CD14-positive monocyte (primary cell): ENCODE data around the gene SV2B. TPM values are rescaled to one million over a fixed set of nuclear protein-coding genes. Genes with fewer than 3 reads are reported as not detected.

ENCODE experiments used
- DNase-seq, 3 donors: peaks; one replicate each; pipeline ENCODE4 v3.0.0-alpha.2; 2011 to 2022
- H2AFZ ChIP-seq: 2 replicates; pipeline ENCODE4 v1.6.0; 2012; ENCODE audit warnings: mild to moderate bottlenecking, low read depth, low read length, inconsistent platforms; ENCODE audit not compliant: insufficient read depth, poor library complexity, severe bottlenecking
- H3K27ac ChIP-seq, 2 donors: 1 replicate in 1 of 2; 2 replicates in 1 of 2; pipeline ENCODE4 v1.5.1; 2012 to 2013; ENCODE audit warnings: low read length in 2 of 2, control low read depth in 1 of 2, inconsistent platforms in 1 of 2, low read depth in 1 of 2, mild to moderate bottlenecking in 1 of 2
- H3K27me3 ChIP-seq, 2 donors: one replicate each; pipeline versions ENCODE4 v1.6.0 to v1.6.1; 2011 to 2013; ENCODE audit warnings: low read length in 2 of 2; ENCODE audit not compliant: control insufficient read depth in 2 of 2, insufficient read depth in 2 of 2
- H3K36me3 ChIP-seq, 2 donors: replicated peaks in 1 of 2; 1 replicate in 1 of 2; 2 replicates in 1 of 2; pipeline versions ENCODE4 v1.5.1 to v1.6.1; 2012 to 2013; ENCODE audit warnings: low read length in 2 of 2, control low read depth in 1 of 2, inconsistent platforms in 1 of 2, mild to moderate bottlenecking in 1 of 2; ENCODE audit not compliant: insufficient read depth in 2 of 2, control insufficient read depth in 1 of 2
- H3K4me1 ChIP-seq, 2 donors: 1 replicate in 1 of 2; 2 replicates in 1 of 2; pipeline versions ENCODE4 v1.5.1 to v1.6.1; 2012 to 2013; ENCODE audit warnings: low read length in 2 of 2, control low read depth in 1 of 2, inconsistent platforms in 1 of 2, mild to moderate bottlenecking in 1 of 2, moderate library complexity in 1 of 2; ENCODE audit not compliant: insufficient read depth in 2 of 2, control insufficient read depth in 1 of 2
- H3K4me2 ChIP-seq: replicated peaks from 2 replicates; pipeline ENCODE3; 2012; ENCODE audit warnings: low read length, moderate library complexity, mild to moderate bottlenecking; ENCODE audit not compliant: poor library complexity, severe bottlenecking; ENCODE audit errors: extremely low read depth
- H3K4me3 ChIP-seq, 3 experiments: fragments of 200-600 bp in 1 of 3; sonication (generic) in 1 of 3; replicated peaks in 1 of 3; 1 replicate in 2 of 3; 2 replicates in 1 of 3; pipeline ENCODE4 v1.5.1; 2011 to 2013; ENCODE audit warnings: low read length in 3 of 3, mild to moderate bottlenecking in 3 of 3, control low read depth in 2 of 3, low read depth in 2 of 3, inconsistent platforms in 1 of 3, moderate library complexity in 1 of 3
- H3K79me2 ChIP-seq: 2 replicates; pipeline ENCODE4 v1.6.0; 2012; ENCODE audit warnings: mild to moderate bottlenecking, control low read depth, inconsistent platforms, low read length, moderate library complexity; ENCODE audit not compliant: insufficient read depth
- H3K9ac ChIP-seq: 2 replicates; pipeline ENCODE4 v1.6.0; 2017; ENCODE audit warnings: low read length, mild to moderate bottlenecking; ENCODE audit not compliant: insufficient read depth, poor library complexity, severe bottlenecking
- H3K9me3 ChIP-seq, 2 donors: replicated peaks in 1 of 2; 1 replicate in 1 of 2; 2 replicates in 1 of 2; pipeline versions ENCODE4 v1.5.1 to v1.6.1; 2012 to 2013; ENCODE audit warnings: low read length in 2 of 2, control low read depth in 1 of 2; ENCODE audit not compliant: control insufficient read depth in 1 of 2, insufficient read depth in 1 of 2
- H4K20me1 ChIP-seq: 2 replicates; pipeline ENCODE4 v1.6.0; 2012; ENCODE audit warnings: mild to moderate bottlenecking, low read length, control low read depth, moderate library complexity; ENCODE audit not compliant: insufficient read depth
- H3K27ac Mint-ChIP-seq, 7 donors: one replicate each; pipeline ENCODE4 v1.8.0; 2020; ENCODE audit warnings: mild to moderate bottlenecking in 7 of 7, mixed read lengths in 7 of 7, moderate library complexity in 6 of 7, inconsistent platforms in 2 of 7
- H3K27me3 Mint-ChIP-seq, 3 donors: one replicate each; pipeline ENCODE4 v1.8.0; 2021 to 2022; ENCODE audit warnings: low read depth in 3 of 3, mild to moderate bottlenecking in 3 of 3, mixed read lengths in 3 of 3, moderate library complexity in 3 of 3, inconsistent platforms in 1 of 3
- H3K36me3 Mint-ChIP-seq, 2 donors: one replicate each; pipeline ENCODE4 v1.8.0; 2020; ENCODE audit warnings: mixed read lengths in 2 of 2, inconsistent platforms in 1 of 2, mild to moderate bottlenecking in 1 of 2
- H3K4me1 Mint-ChIP-seq: one replicate; pipeline ENCODE4 v1.8.0; 2020; ENCODE audit warnings: mild to moderate bottlenecking, mixed read lengths
- H3K4me3 Mint-ChIP-seq, 2 donors: one replicate each; pipeline ENCODE4 v1.8.0; 2020; ENCODE audit warnings: mild to moderate bottlenecking in 2 of 2, mixed read lengths in 2 of 2, moderate library complexity in 1 of 2
- H3K9me3 Mint-ChIP-seq, 7 donors: one replicate each; pipeline ENCODE4 v1.8.0; 2020 to 2022; ENCODE audit warnings: mixed read lengths in 7 of 7, mild to moderate bottlenecking in 6 of 7, moderate library complexity in 6 of 7, inconsistent platforms in 2 of 7
- CTCF ChIP-seq: fragments of 200-600 bp; IDR thresholded peaks from one replicate; pipeline ENCODE4 v1.8.0; 2022; ENCODE audit warnings: antibody characterized with exemption, mild to moderate bottlenecking
- WGBS: methylation state at CpG from one replicate; pipeline ENCODE4 v1.1.5; 2013; ENCODE audit warnings: missing lambda C conversion rate; ENCODE audit not compliant: insufficient coverage; 5-methylcytosine and 5-hydroxymethylcytosine counted together
- intact Hi-C, 2 donors: fragments of 100-400 bp; cut with micrococcal nuclease; formaldehyde crosslinking; loops; one replicate each; pipeline versions ENCODE4 v1.15.0 to v1.15.1; 2023
- polyA plus RNA-seq, 3 donors: library from polyadenylated mRNA; depleted of rRNA in 1 of 3; unstranded in 2 of 3; stranded (reverse) in 1 of 3; fragments of 300-500 nt in 2 of 3; fragments of >200 nt in 1 of 3; fragmentation: Illumina TruSeq in 2 of 3; gene quantifications; 1 replicate in 2 of 3; 2 replicates in 1 of 3; pipeline ENCODE4 v1.2.3, GENCODE V29; 2012 to 2021

Gene SV2B
- polyA plus RNA-seq, 3 donors: not detected

GRCh38 chr15:91228890-91229289, 128.8 kb downstream of the SV2B start:
- Mint-ChIP-seq H3K4me1 (no peaks in the 10 kb centered on the region), H3K9me3 (peaks cover 0 to 1% (median 0%) of the 10 kb centered on the region in 7 donors), H3K27ac (no peak overlapping the region), H3K27me3 (peaks cover 4 to 6% (median 4%) of the 10 kb centered on the region in 3 donors), H3K4me3 (no peak overlapping the region), H3K36me3 (no peaks in the 10 kb centered on the region)
- intact Hi-C loops: no loop called here
- H3K36me3 ChIP-seq: no peaks in the 10 kb centered on the region
- no peak overlapping the region for H3K27ac ChIP-seq
- H4K20me1 ChIP-seq: no peaks in the 10 kb centered on the region
- H2AFZ ChIP-seq: no peak overlapping the region
- H3K9me3 ChIP-seq: no peaks in the 10 kb centered on the region
- no peak overlapping the region for H3K4me3 ChIP-seq
- no peaks in the 10 kb centered on the region for H3K4me1 ChIP-seq
- TF ChIP-seq CTCF: no peak
- DNase-seq: no peak
- no CpG with 5 or more reads among the region's 9 CpGs for WGBS
- no peaks in the 10 kb centered on the region for H3K79me2 ChIP-seq
- no peak overlapping the region for H3K4me2 ChIP-seq
- peaks cover 0 to 2% of the 10 kb centered on the region in 2 donors for H3K27me3 ChIP-seq
- no peak overlapping the region for H3K9ac ChIP-seq

GRCh38 chr15:91231703-91232102, 131.6 kb downstream of the SV2B start:
- no peaks in the 10 kb centered on the region for H3K9me3 ChIP-seq
- H4K20me1 ChIP-seq: no peaks in the 10 kb centered on the region
- DNase-seq: no peak
- H3K9me3 Mint-ChIP-seq: peaks cover 0 to 1% (median 0%) of the 10 kb centered on the region in 7 donors
- H3K27me3 ChIP-seq: peaks cover 0 to 3% of the 10 kb centered on the region in 2 donors
- no peak overlapping the region for H2AFZ ChIP-seq
- 96% methylated on average over 5 of the region's 6 CpGs for WGBS
- H3K4me1 ChIP-seq: no peaks in the 10 kb centered on the region
- intact Hi-C loops: no loop called here
- no peak overlapping the region for H3K4me3 ChIP-seq
- H3K27ac ChIP-seq: no peak overlapping the region
- no peaks in the 10 kb centered on the region for H3K79me2 ChIP-seq
- no peaks in the 10 kb centered on the region for H3K4me1 Mint-ChIP-seq
- H3K27ac Mint-ChIP-seq: no peak overlapping the region
- H3K4me3 Mint-ChIP-seq: no peak overlapping the region
- no peak for TF ChIP-seq CTCF
- H3K36me3 ChIP-seq: no peaks in the 10 kb centered on the region
- no peak overlapping the region for H3K9ac ChIP-seq
- H3K4me2 ChIP-seq: no peak overlapping the region
- no peaks in the 10 kb centered on the region for H3K36me3 Mint-ChIP-seq
- peaks cover 2 to 16% (median 7%) of the 10 kb centered on the region in 3 donors for H3K27me3 Mint-ChIP-seq
